HL-60/S4 treated with phorbol 12-myristate 13-acetate at 8.2 ng/mL for 4 days and 3 days (cell line): ENCODE results near the gene NOM1.
"Not testable (repeated sequence)": the region's sequence is repeated elsewhere in the genome, so short reads cannot be mapped to it uniquely, and the experiment has no call there.

ENCODE experiments used
- in situ Hi-C: fragments of 300-500 bp; cut with MboI; formaldehyde crosslinking; loops from 2 replicates; pipeline ENCODE4 v1.15.0; 2022; ENCODE audit warnings: low sequenced_read_pairs

Gene NOM1, protein sequence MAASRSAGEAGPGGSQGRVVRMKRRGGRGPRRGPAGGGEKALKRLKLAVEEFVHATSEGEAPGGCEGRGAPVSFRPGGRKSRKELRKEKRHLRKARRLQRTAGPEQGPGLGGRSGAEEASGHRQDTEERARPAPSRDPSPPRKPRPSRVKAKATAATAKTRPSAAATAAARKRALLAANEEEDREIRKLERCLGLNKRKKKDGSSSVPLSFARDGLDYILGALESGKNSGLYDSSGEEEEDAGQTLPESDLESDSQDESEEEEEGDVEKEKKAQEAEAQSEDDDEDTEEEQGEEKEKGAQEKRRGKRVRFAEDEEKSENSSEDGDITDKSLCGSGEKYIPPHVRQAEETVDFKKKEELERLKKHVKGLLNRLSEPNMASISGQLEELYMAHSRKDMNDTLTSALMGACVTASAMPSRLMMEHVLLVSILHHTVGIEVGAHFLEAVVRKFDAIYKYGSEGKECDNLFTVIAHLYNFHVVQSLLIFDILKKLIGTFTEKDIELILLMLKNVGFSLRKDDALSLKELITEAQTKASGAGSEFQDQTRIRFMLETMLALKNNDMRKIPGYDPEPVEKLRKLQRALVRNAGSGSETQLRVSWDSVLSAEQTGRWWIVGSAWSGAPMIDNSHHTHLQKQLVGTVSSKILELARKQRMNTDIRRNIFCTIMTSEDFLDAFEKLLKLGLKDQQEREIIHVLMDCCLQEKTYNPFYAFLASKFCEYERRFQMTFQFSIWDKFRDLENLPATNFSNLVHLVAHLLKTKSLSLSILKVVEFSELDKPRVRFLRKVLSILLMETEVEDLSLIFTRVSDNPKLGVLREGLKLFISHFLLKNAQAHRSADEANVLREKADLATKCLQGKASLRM

GRCh38 chr7:156949541-156950380 is at the start of gene NOM1:
Gene NOM1 (plus strand): TSS chr7:156949712. CDS start chr7:156949738, 26 bp downstream.
- in situ Hi-C loops = no loop called here

GRCh38 chr7:156900093-156900492 is 49.4 kb upstream of the NOM1 start:
- in situ Hi-C loops = not testable (repeated sequence)

DNA sequence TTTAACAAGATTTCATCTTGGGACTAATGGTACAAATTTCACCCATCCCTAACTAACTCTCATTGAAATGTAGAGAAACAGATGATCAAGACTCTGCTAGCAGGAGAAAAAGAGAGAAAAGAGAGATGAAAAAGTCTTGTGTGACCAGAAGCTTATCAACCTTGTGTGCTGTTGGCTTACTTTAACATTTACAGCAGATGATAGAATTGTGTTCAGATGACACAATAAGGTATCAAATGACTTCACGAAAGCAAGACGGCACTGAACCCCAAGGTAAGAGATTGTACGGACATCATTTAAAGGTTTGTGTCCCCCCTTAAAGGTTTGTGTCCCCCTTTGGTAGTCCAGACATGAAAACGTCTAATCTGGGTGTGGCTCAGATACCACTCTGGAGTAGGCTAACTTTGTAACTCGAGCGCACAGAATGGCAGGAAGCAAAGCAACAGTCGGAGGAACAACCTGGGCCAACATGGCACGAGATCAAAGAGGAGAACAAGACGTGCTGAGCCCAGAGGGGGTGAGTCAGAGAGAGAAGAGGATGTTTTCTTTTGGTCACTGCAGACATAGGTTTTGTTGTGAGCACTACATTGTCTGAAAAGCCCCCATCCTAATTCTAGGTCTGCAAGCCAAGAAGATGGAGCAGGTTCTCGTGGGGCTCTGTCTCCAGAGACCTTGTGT is 46.1 kb upstream of the NOM1 start:
- in situ Hi-C loops = no loop called here

DNA sequence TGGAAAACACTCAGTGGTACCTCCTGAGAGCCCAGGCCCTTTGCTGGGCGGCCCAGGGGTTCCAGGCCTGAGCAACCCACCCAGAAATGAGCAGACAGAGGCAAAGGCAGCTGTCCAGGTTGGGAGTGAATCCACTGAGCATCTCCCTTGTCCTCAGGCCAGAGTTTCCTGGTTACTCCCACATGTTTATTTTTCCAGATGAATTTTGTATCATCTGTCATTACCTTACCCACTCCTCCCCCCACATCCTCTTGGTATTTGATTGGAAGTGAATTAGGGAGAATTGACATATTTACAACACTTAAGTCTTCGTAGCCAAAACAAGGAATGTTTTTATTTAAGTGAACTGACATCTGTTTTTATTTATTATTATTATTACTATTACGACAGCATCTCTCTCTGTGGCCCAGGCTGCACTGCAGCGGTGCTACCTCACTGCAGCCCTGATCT is 43.3 kb upstream of the NOM1 start:
- in situ Hi-C loops = no loop called here

DNA sequence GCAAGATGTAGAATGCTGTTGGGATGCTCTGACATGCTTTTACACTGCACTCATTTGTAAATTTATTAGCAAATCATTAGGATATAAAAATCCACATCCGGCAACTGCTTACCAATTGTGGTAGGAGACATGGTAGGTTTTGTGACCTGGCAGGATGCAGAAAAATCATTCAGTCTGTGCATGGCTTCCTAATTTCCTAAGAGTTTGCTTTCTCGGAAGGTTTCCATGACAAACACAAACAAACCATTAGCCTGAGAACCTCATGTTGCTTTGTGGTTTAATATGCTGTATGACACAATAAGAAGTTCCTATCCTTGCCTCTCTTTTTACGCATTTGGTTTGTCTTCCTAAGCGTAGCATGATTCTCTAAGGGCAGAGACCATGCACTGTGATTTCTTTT is 41.9 kb upstream of the NOM1 start:
- in situ Hi-C loops = no loop called here

DNA sequence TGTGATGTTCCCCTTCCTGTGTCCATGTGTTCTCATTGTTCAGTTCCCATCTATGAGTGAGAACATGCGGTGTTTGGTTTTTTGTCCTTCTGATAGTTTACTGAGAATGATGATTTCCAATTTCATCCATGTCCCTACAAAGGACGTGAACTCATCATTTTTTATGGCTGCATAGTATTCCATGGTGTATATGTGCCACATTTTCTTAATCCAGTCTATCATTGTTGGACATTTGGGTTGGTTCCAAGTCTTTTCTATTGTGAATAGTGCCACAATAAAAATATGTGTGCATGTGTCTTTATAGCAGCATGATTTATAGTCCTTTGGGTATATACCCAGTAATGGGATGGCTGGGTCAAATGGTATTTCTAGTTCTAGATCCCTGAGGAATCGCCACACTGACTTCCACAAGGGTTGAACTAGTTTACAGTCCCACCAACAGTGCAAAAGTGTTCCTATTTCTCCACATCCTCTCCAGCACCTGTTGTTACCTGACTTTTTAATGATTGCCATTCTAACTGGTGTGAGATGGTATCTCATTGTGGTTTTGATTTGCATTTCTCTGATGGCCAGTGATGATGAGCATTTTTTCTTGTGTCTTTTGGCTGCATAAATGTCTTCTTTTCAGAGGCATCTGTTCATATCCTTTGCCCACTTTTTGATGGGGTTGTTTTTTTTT is 39.8 kb upstream of the NOM1 start:
- in situ Hi-C loops = not testable (repeated sequence)

- in situ Hi-C loops = no loop called here
These were observed 30.9 kb upstream of the NOM1 start for GRCh38 chr7:156918635-156919034.

GRCh38 chr7:156919132-156919713 is 30.3 kb upstream of the NOM1 start:
- in situ Hi-C loops = no loop called here

- in situ Hi-C loops = no loop called here
These were observed 29.4 kb upstream of the NOM1 start for GRCh38 chr7:156920076-156920475.

DNA sequence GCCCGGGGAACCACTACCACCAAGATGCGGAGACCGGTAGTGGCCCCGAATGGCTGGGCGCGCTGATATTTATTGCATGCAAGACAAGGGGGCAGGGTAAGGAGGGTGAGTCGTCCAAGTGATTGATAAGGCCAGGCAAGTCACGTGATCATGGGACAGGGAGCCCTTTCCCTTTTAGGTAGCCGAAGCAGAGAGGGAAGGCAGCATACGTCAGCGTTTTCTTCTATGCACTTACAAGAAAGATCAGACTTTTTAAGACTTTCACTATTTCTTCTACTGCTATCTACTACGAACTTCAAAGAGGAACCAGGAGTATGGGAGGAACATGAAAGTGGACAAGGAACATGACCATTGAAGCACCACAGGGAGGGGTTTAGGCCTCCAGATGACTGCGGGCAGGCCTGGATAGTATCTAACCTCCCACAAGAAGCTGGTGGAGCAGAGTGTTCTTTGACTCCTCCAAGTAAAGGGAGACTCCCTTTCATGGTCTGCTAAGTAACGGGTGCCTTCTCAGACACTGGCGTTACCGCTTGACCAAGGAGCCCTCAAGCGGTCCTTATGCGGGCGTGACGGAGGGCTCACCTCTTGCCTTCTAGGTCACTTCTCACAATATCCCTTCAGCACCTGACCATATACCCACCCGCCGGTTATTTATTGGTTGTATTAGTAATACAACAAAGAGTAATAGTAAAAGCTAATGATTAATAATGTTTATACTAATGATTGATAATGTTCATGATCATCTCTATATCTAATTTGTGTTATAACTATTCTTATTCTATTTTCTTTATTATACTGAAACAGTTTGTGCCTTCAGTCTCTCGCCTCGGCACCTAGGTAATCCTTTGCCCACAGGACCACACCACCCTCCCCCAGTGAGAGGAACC is 28.8 kb upstream of the NOM1 start:
- in situ Hi-C loops = not testable (repeated sequence)

- in situ Hi-C loops = not testable (repeated sequence)
These were observed 27.2 kb upstream of the NOM1 start for GRCh38 chr7:156922304-156922703.

DNA sequence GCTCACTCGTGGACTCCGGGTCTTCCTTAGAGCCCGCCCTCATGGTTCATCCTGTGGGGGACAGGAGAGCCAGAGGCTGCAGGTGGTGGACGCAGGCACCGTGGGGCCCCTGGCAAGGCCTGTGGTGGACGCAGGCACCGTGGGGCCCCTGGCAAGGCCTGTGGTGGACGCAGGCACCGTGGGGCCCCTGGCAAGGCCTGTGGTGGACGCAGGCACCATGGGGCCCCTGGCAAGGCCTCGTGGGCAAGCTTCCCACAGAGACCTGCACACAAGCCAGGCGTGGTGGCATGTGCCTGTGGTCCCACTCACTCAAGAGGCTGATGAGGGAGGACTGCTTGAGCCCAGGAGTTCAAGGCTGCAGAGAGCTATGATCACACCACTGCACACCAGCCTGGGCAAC is 23.7 kb upstream of the NOM1 start:
- in situ Hi-C loops = not testable (repeated sequence)

DNA sequence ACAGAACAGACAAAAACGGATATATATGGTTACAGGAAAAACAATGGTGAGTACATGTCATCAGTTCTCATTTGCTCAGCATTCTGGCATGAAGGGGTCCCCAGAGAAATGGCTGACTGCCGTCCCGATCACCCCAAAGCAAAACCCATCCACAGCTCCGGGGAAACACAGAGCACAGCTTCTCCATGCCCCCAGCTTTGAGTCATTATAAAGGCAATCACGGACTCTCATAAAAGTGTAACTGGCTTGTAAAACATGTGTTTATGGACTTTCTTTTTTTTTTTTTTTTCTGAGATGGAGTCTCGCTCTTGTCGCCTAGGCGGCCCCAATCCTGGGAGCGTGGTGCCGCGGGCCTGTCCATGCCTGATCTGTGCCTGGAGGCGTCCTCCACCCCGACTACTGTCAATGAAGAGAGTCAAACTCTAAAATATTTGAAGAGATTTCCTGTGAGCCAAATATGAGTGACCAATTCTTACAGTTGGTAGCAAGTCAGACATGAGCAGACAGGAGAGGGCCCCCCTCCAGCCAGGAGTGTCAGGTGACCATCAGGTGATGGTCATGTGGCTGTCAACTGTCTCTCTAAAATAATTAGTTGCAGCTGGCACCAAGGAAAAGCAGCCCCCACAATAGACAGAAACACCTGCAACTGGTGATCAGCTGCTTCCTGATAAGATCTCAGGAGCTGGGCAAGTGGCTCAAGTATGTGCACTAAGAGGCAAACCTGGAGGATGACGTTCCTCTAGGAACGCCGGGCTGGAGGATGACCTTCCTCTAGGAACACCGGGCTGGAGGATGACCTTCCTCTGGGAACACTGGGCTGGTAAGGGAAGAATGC is 21.7 kb upstream of the NOM1 start:
- in situ Hi-C loops = no loop called here

GRCh38 chr7:156928406-156928747 is 21.1 kb upstream of the NOM1 start:
- in situ Hi-C loops = no loop called here

- in situ Hi-C loops = no loop called here
These were observed 19.5 kb upstream of the NOM1 start for GRCh38 chr7:156929789-156930539.

DNA sequence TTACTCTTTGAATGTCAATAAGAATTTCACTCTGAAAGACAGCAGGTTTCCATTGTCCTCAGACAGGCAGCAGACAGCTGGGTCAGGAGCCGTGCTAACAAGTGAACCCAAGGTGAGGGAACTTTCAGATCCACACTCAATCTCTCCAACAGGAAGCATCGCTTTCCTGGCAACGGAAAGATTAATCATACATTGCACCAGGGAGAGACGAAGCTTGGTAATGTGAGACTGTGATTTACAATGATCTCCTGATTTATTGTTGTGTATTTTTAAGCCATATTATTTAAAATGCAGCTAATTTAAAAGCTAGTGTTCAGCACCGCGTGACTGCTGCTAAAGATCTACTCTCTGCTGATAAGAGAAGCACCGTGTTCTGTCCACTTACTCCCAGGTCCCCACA is 17.5 kb upstream of the NOM1 start:
- in situ Hi-C loops = no loop called here

DNA sequence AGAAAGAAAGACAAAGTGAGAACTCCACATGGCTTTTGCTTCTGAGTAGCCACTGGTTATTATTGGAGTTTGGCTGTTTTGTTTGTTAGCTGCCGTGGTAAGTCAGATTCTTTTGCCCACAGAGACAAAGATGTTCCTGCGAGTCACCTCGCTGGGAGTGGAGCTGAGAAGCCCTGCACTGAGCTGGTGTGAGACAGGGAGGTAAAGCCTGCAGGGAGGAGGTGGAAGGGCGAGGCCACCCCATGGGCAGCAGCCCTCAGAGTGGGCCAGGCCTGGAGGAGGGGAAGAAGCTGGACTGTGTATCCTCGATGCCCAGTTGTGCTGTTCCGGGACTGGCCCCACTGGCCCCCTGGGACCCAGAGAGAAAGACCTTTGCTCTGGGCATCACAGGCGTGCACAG is 14.3 kb upstream of the NOM1 start:
- in situ Hi-C loops = no loop called here
